GM06990 (cell line): ENCODE results near the gene GLS.

Experiments
- DNase-seq: peaks from one replicate; pipeline ENCODE4 v3.0.0-alpha.2; 2011; ENCODE audit not compliant: insufficient read length; ENCODE audit errors: extremely low read depth
- H3K27me3 ChIP-seq: replicated peaks from 2 replicates; pipeline ENCODE4 v1.6.0; 2011; ENCODE audit warnings: low read length; ENCODE audit not compliant: control insufficient read depth, insufficient read depth
- H3K36me3 ChIP-seq: 2 replicates; pipeline ENCODE4 v1.5.1; 2011; ENCODE audit warnings: low read length; ENCODE audit not compliant: control insufficient read depth, insufficient read depth
- H3K4me3 ChIP-seq: replicated peaks from 2 replicates; pipeline ENCODE4 v1.5.1; 2011; ENCODE audit warnings: low read depth, mild to moderate bottlenecking, control low read depth, low read length
- TF ChIP-seq, protein P1 (sequence below): IDR thresholded peaks from 2 replicates; pipeline ENCODE4 v1.5.1; 2011; ENCODE audit warnings: low read length, control low read depth, mild to moderate bottlenecking, inconsistent platforms; ENCODE audit not compliant: insufficient read depth, poor library complexity, severe bottlenecking

Gene GLS

GRCh38 chr2:190981733-190982132, 101.1 kb downstream of the GLS start:
- no peak overlapping the region for H3K4me3 ChIP-seq
- H3K27me3 ChIP-seq, result no peaks in the 10 kb centered on the region
- no peak for DNase-seq
- H3K36me3 ChIP-seq, result peaks cover 59% of the 10 kb centered on the region
- TF ChIP-seq, protein P1, sequence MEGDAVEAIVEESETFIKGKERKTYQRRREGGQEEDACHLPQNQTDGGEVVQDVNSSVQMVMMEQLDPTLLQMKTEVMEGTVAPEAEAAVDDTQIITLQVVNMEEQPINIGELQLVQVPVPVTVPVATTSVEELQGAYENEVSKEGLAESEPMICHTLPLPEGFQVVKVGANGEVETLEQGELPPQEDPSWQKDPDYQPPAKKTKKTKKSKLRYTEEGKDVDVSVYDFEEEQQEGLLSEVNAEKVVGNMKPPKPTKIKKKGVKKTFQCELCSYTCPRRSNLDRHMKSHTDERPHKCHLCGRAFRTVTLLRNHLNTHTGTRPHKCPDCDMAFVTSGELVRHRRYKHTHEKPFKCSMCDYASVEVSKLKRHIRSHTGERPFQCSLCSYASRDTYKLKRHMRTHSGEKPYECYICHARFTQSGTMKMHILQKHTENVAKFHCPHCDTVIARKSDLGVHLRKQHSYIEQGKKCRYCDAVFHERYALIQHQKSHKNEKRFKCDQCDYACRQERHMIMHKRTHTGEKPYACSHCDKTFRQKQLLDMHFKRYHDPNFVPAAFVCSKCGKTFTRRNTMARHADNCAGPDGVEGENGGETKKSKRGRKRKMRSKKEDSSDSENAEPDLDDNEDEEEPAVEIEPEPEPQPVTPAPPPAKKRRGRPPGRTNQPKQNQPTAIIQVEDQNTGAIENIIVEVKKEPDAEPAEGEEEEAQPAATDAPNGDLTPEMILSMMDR, result no peak

DNA sequence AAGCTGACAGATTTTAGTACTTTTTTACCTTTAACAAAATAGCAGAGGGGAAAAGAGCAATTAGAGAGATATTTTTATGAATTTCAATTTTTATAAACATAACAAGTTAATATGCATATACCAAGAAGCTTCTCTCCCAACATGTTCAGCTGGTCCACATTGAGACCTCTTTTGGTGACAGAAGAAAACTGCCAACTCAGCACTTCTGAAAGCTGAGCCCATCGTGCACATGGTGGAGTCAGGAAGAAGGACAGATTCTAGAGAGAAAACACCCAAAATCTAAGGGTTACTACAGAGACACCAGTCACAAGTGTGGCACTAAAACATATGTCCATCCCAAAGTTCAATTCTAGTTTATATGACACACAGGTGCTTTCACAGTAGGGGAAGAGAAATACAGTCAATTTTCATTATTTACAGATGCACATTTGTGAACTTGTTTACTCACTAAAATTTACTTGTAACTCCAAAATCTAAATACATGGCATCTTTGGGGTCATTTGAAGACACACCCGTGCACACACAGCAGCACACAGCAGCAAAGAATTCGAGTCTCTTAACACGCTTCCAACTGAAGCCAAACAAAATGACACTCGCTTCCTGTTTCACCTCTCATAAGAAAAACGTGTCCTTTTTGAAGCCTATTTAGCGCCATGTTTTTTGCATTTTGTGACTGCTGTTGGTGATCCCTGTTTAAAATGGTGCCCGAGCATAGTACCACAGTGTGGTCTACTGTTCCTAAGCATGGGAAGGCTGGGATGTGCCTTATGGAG, 101.8 kb downstream of the GLS start:
- no peak overlapping the region for H3K4me3 ChIP-seq
- no peaks in the 10 kb centered on the region for H3K27me3 ChIP-seq
- DNase-seq, result no peak
- TF ChIP-seq, protein P1, result no peak
- peaks cover 63% of the 10 kb centered on the region for H3K36me3 ChIP-seq

DNA sequence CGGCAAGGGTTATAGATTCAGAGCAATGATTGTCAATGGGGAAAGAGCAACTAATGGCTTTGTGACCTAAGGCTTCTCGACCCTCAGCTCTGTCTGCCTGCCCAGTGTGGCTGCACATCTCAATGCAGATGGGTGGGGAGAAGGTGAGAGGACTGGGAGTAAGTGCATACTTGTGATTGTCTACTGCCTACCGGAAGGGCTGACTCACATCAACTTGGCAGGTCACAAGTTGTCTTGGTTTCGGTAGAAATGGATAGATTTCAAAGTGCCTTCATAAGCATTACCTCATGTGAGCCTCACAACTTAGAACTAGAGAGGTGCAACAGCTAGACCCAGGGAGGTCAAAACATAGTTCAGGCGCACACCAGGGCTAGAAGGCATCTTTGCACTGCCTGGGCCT, 104.0 kb downstream of the GLS start:
- no peak overlapping the region for H3K4me3 ChIP-seq
- TF ChIP-seq, protein P1, result no peak
- H3K36me3 ChIP-seq, result peaks cover 65% of the 10 kb centered on the region
- H3K27me3 ChIP-seq, result no peaks in the 10 kb centered on the region
- DNase-seq, result no peak

DNA sequence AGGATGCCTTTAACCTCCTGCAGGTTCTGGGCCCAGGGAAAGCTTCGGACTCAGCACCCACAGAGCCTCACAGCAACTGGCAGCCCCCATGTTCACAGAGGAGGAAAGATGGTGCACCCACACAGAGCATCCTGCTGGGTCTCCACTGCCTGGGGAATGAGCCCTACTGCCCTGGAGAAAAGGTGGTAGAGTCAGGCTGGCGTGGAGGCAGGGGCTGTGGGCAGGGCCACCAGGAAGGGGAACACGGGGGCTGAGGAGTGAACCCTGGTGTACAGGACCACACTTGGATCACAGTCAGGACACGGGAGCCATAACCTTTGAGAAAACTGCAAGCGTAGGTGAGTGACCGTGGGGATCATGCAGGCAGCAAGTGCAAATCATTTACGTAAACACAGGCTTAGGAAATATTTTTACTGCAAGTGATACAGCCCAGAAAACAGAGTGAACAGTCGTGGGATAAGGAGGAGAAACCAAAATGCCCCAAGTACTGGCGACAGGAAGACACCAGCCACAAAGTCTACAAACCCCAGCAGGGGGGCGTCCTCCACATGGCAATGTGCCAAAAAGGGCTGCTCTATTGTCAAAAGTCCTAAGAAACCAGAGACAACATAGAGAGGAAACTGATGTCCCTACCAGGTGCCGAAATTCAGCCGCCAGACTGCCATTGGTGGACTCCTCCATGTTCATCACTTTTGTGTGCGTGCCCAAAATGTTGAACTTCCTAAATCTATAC, 105.8 kb downstream of the GLS start:
- no peaks in the 10 kb centered on the region for H3K27me3 ChIP-seq
- DNase-seq, result no peak
- TF ChIP-seq, protein P1, result no peak
- H3K36me3 ChIP-seq, result peaks cover 61% of the 10 kb centered on the region
- H3K4me3 ChIP-seq, result no peak overlapping the region

GRCh38 chr2:190987116-190987515, 106.5 kb downstream of the GLS start:
- DNase-seq, result no peak
- no peak overlapping the region for H3K4me3 ChIP-seq
- H3K27me3 ChIP-seq, result no peaks in the 10 kb centered on the region
- H3K36me3 ChIP-seq, result peaks cover 59% of the 10 kb centered on the region
- TF ChIP-seq, protein P1, result no peak
